Measurements from ENCODE around the gene CAV2.

The CAV2 gene

GRCh38 chr7:116526897-116527296, 27.4 kb downstream of the CAV2 start:
- Histone ChIP-seq H4K20me1 (ENCODE audit: insufficient read depth, low read length) (no peaks in the 10 kb centered on the region), H3F3A (ENCODE audit: insufficient read depth, low read length) (no peaks in the 10 kb centered on the region), H3K9ac (ENCODE audit: low read length) (no peak overlapping the region), H3K9me2 (ENCODE audit: low read depth, low read length) (no peaks in the 10 kb centered on the region), H3K36me3 (ENCODE audit: insufficient read depth, low read length) (no peaks in the 10 kb centered on the region), H3K4me2 (ENCODE audit: low read length) (peak overlapping the region; percentile 78; the same call in 1 of the 2 replicates), H3K27ac (ENCODE audit: low read depth, low read length, poor library complexity, severe bottlenecking) (no peak overlapping the region), H3K4me1 (ENCODE audit: insufficient read depth, low read length, severe bottlenecking) (peaks cover 22% of the 10 kb centered on the region), H3K79me2 (ENCODE audit: insufficient read depth, low read length) (no peaks in the 10 kb centered on the region), H3K9me3 (ENCODE audit: low read length) (no peaks in the 10 kb centered on the region), H3K4me3 (ENCODE audit: low read depth, low read length, poor library complexity, severe bottlenecking) (peak overlapping the region; percentile 54), H3K27me3 (ENCODE audit: insufficient read depth, low read length) (peaks cover 14% of the 10 kb centered on the region; the same call in 1 of the 2 replicates), H2AFZ (ENCODE audit: low read length) (no peak overlapping the region)
- TF ChIP-seq EZH2 (IDR thresholded peaks at IDR 0.05; ENCODE audit: borderline replicate concordance, low read length), result no peak
- TF ChIP-seq, protein P1, sequence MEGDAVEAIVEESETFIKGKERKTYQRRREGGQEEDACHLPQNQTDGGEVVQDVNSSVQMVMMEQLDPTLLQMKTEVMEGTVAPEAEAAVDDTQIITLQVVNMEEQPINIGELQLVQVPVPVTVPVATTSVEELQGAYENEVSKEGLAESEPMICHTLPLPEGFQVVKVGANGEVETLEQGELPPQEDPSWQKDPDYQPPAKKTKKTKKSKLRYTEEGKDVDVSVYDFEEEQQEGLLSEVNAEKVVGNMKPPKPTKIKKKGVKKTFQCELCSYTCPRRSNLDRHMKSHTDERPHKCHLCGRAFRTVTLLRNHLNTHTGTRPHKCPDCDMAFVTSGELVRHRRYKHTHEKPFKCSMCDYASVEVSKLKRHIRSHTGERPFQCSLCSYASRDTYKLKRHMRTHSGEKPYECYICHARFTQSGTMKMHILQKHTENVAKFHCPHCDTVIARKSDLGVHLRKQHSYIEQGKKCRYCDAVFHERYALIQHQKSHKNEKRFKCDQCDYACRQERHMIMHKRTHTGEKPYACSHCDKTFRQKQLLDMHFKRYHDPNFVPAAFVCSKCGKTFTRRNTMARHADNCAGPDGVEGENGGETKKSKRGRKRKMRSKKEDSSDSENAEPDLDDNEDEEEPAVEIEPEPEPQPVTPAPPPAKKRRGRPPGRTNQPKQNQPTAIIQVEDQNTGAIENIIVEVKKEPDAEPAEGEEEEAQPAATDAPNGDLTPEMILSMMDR (IDR thresholded peaks at IDR 0.05; ENCODE audit: low read length), result no peak

DNA sequence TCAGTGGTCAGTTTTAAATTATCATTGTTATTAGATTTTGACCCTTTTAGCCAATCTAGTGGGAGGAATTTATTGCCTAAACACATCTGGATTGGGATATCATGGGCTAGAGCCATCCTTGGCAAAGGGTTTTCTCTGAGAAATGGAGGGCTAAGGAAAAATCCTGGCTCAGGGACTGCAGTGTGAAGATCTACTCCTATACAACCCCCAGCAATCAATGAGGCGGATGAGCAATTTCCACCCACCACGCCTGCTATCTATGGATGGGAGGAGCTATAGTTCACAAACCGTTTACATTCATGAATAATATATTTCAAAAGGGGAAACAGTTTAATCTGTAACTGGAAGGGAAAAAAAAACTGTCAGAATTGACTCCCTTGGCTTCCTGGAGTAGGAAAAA, 28.0 kb downstream of the CAV2 start:
- H2AFZ ChIP-seq (ENCODE audit: low read length), result no peak overlapping the region
- H3K27ac ChIP-seq (ENCODE audit: low read depth, low read length, poor library complexity, severe bottlenecking), result no peak overlapping the region
- H3F3A ChIP-seq (ENCODE audit: insufficient read depth, low read length), result no peaks in the 10 kb centered on the region
- H3K9ac ChIP-seq (ENCODE audit: low read length), result no peak overlapping the region
- H3K4me1 ChIP-seq (ENCODE audit: insufficient read depth, low read length, severe bottlenecking), result peaks cover 22% of the 10 kb centered on the region
- H3K4me2 ChIP-seq (ENCODE audit: low read length), result no peak overlapping the region
- H3K36me3 ChIP-seq (ENCODE audit: insufficient read depth, low read length), result no peaks in the 10 kb centered on the region
- no peaks in the 10 kb centered on the region for H3K9me3 ChIP-seq (ENCODE audit: low read length)
- no peaks in the 10 kb centered on the region for H4K20me1 ChIP-seq (ENCODE audit: insufficient read depth, low read length)
- no peaks in the 10 kb centered on the region for H3K9me2 ChIP-seq (ENCODE audit: low read depth, low read length)
- H3K27me3 ChIP-seq (ENCODE audit: insufficient read depth, low read length), result 0 out of 2 replicates have a peak, but pooled peaks cover 9% of the 10 kb centered on the region
- no peaks in the 10 kb centered on the region for H3K79me2 ChIP-seq (ENCODE audit: insufficient read depth, low read length)
- no peak overlapping the region for H3K4me3 ChIP-seq (ENCODE audit: low read depth, low read length, poor library complexity, severe bottlenecking)
- no peak for TF ChIP-seq EZH2 (IDR thresholded peaks at IDR 0.05; ENCODE audit: borderline replicate concordance, low read length)
- TF ChIP-seq, protein P1 (IDR thresholded peaks at IDR 0.05; ENCODE audit: low read length), result no peak

DNA sequence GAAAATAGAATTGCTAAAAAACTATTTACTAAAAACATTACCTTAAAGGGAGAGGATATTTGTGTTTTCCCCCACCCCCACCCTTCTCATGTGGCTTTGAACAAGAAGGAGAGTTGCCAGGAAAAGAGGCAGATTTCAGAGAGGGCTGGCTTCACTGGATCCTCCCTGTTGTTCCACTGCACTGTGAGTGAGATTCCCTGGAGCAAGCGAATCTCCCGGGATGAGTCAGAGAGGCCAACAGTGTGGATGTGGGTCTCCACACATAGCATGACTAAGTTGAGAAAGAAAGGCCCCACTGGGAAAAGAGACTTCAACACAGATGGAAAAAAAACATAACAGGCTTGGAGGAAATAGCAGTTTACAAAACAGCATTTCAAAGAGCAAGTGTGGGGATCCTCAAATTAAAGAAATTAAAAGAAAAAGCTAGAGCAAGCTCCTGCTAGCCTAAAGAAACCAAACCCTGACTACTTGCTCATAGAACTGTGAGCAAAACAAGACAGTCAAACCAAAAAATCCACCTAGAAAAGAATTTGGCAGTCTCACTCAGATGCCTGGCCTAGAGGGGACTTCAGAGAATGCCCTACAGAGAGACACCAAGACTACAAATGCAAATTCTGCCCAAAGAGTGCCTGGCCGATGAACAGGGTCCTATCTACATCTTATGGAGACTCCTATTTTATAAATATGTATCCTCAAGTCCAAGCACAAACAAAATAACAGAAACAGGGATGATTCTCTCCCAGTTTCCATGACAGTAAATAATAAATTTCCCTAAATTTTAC, 28.7 kb downstream of the CAV2 start:
- Histone ChIP-seq H3K4me1 (ENCODE audit: insufficient read depth, low read length, severe bottlenecking) (peaks cover 22% of the 10 kb centered on the region), H3K4me3 (ENCODE audit: low read depth, low read length, poor library complexity, severe bottlenecking) (no peak overlapping the region), H4K20me1 (ENCODE audit: insufficient read depth, low read length) (no peaks in the 10 kb centered on the region), H3K9ac (ENCODE audit: low read length) (no peak overlapping the region), H3K9me3 (ENCODE audit: low read length) (no peaks in the 10 kb centered on the region), H3K9me2 (ENCODE audit: low read depth, low read length) (no peaks in the 10 kb centered on the region), H3K27ac (ENCODE audit: low read depth, low read length, poor library complexity, severe bottlenecking) (no peak overlapping the region), H3K4me2 (ENCODE audit: low read length) (no peak overlapping the region), H3K79me2 (ENCODE audit: insufficient read depth, low read length) (no peaks in the 10 kb centered on the region), H3K36me3 (ENCODE audit: insufficient read depth, low read length) (no peaks in the 10 kb centered on the region), H2AFZ (ENCODE audit: low read length) (no peak overlapping the region), H3K27me3 (ENCODE audit: insufficient read depth, low read length) (0 out of 2 replicates have a peak, but pooled peaks cover 9% of the 10 kb centered on the region), H3F3A (ENCODE audit: insufficient read depth, low read length) (no peaks in the 10 kb centered on the region)
- TF ChIP-seq, protein P1 (IDR thresholded peaks at IDR 0.05; ENCODE audit: low read length), result no peak
- TF ChIP-seq EZH2 (IDR thresholded peaks at IDR 0.05; ENCODE audit: borderline replicate concordance, low read length), result no peak
